Endodermal cell (in vitro differentiated cells): ENCODE results near the gene ACOX2. TPM values are rescaled to one million over a fixed set of nuclear protein-coding genes. Genes with fewer than 3 reads are reported as not detected.
A peak's percentile ranks its signal among the peaks of the same experiment; 100 is the strongest.

Source experiments
- DNase-seq: peaks from one replicate; pipeline ENCODE4 v3.0.0-alpha.2; 2017
- H3K27ac ChIP-seq: 2 replicates; pipeline ENCODE4 v1.5.1; 2013; ENCODE audit warnings: mild to moderate bottlenecking, low read depth, low read length, moderate library complexity
- H3K27me3 ChIP-seq: 2 replicates; pipeline ENCODE4 v1.6.1; 2013; ENCODE audit warnings: mild to moderate bottlenecking, low read length, moderate library complexity; ENCODE audit not compliant: insufficient read depth, control insufficient read depth, poor library complexity, severe bottlenecking
- H3K36me3 ChIP-seq: 2 replicates; pipeline ENCODE4 v1.7.0; 2013; ENCODE audit warnings: mild to moderate bottlenecking, low read length, moderate library complexity; ENCODE audit not compliant: control insufficient read depth, insufficient read depth
- H3K4me1 ChIP-seq: one replicate; pipeline ENCODE4 v1.7.0; 2013; ENCODE audit warnings: low read length; ENCODE audit not compliant: control insufficient read depth, insufficient read depth
- H3K4me3 ChIP-seq: 2 replicates; pipeline ENCODE4 v1.5.1; 2013; ENCODE audit warnings: mild to moderate bottlenecking, low read length, moderate library complexity
- H3K9ac ChIP-seq: 2 replicates; pipeline ENCODE4 v1.6.1; 2013; ENCODE audit warnings: mild to moderate bottlenecking, low read length, moderate library complexity; ENCODE audit not compliant: poor library complexity, severe bottlenecking; ENCODE audit errors: extremely low read depth
- H3K9me3 ChIP-seq: 2 replicates; pipeline ENCODE4 v1.6.1; 2013; ENCODE audit warnings: mild to moderate bottlenecking, low read length, moderate library complexity; ENCODE audit not compliant: control insufficient read depth
- H3K27ac Mint-ChIP-seq: 2 replicates; pipeline ENCODE4 v1.8.0; 2020; ENCODE audit warnings: mixed read lengths
- H3K27me3 Mint-ChIP-seq: 2 replicates; pipeline ENCODE4 v1.8.0; 2021; ENCODE audit warnings: mild to moderate bottlenecking, mixed read lengths; ENCODE audit not compliant: insufficient read depth
- H3K36me3 Mint-ChIP-seq: 2 replicates; pipeline ENCODE4 v1.8.0; 2020; ENCODE audit warnings: low read depth, mixed read lengths
- H3K4me1 Mint-ChIP-seq: 2 replicates; pipeline ENCODE4 v1.8.0; 2020; ENCODE audit warnings: mixed read lengths
- H3K4me3 Mint-ChIP-seq: 2 replicates; pipeline ENCODE4 v1.8.0; 2020; ENCODE audit warnings: mild to moderate bottlenecking, moderate library complexity, mixed read lengths
- H3K9me3 Mint-ChIP-seq: 2 replicates; pipeline ENCODE4 v1.8.0; 2020; ENCODE audit warnings: mild to moderate bottlenecking, mixed read lengths
- WGBS, 2 experiments: methylation state at CpG; one replicate each; pipeline versions ENCODE4 v1.1.5 to v1.1.7; 2013; ENCODE audit warnings: missing lambda C conversion rate in 2 of 2, mixed read lengths in 1 of 2; ENCODE audit not compliant: insufficient coverage in 1 of 2, insufficient read length in 1 of 2; 5-methylcytosine and 5-hydroxymethylcytosine counted together
- total RNA-seq, 2 donors: library from RNA; stranded (reverse); fragmentation: NEBNext Ultra II Directional in 1 of 2; extraction: Animal tissue kit (Norgen Biotek cat#: 25700) in 1 of 2; gene quantifications; 2 replicates in 1 of 2; 3 replicates in 1 of 2; pipeline ENCODE4 v1.2.1, GENCODE V29; 2021
- TF ChIP-seq, protein P1 (sequence below): fragments of 200-600 bp; sonication (generic); conservative IDR thresholded peaks from 2 replicates; pipeline ENCODE4 v1.5.0; 2021; ENCODE audit warnings: antibody characterized with exemption, mild to moderate bottlenecking

ACOX2 gene
- total RNA-seq, 2 donors from 2014 or later: 6.6 to 9.8 TPM

DNA sequence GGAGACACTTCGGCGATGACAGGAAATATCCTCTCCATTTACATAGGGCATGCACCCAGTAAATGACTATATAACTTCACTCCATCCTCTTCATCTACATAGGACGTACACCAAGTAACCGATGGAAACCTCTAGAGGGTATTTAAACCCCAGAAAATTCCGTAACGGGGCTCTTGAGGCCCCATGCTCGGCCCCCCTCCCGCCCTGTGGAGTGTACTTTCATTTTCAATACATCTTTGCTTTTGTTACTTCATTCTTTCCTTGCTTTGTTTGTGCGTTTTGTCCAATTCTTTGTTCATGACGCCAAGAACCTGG lies 47.7 kb upstream of the ACOX2 start:
- no peaks in the 10 kb centered on the region for H3K9me3 ChIP-seq
- WGBS, 2 experiments: 69 to 81% methylated on average over 8 to 10 of the region's 10 CpGs
- TF ChIP-seq, protein P1, sequence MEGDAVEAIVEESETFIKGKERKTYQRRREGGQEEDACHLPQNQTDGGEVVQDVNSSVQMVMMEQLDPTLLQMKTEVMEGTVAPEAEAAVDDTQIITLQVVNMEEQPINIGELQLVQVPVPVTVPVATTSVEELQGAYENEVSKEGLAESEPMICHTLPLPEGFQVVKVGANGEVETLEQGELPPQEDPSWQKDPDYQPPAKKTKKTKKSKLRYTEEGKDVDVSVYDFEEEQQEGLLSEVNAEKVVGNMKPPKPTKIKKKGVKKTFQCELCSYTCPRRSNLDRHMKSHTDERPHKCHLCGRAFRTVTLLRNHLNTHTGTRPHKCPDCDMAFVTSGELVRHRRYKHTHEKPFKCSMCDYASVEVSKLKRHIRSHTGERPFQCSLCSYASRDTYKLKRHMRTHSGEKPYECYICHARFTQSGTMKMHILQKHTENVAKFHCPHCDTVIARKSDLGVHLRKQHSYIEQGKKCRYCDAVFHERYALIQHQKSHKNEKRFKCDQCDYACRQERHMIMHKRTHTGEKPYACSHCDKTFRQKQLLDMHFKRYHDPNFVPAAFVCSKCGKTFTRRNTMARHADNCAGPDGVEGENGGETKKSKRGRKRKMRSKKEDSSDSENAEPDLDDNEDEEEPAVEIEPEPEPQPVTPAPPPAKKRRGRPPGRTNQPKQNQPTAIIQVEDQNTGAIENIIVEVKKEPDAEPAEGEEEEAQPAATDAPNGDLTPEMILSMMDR: no peak
- H3K36me3 ChIP-seq: no peaks in the 10 kb centered on the region
- Mint-ChIP-seq H3K9me3 (no peaks in the 10 kb centered on the region), H3K27me3 (peaks cover 66% of the 10 kb centered on the region), H3K4me3 (peak overlapping the region; percentile 50), H3K4me1 (peaks cover 19% of the 10 kb centered on the region), H3K36me3 (no peaks in the 10 kb centered on the region), H3K27ac (no peak overlapping the region)
- H3K27ac ChIP-seq: no peak overlapping the region
- peaks cover 57% of the 10 kb centered on the region for H3K27me3 ChIP-seq
- H3K9ac ChIP-seq: no peak overlapping the region
- peak overlapping the region; percentile 69 for H3K4me3 ChIP-seq
- no peak for DNase-seq
- peaks cover 6% of the 10 kb centered on the region for H3K4me1 ChIP-seq

DNA sequence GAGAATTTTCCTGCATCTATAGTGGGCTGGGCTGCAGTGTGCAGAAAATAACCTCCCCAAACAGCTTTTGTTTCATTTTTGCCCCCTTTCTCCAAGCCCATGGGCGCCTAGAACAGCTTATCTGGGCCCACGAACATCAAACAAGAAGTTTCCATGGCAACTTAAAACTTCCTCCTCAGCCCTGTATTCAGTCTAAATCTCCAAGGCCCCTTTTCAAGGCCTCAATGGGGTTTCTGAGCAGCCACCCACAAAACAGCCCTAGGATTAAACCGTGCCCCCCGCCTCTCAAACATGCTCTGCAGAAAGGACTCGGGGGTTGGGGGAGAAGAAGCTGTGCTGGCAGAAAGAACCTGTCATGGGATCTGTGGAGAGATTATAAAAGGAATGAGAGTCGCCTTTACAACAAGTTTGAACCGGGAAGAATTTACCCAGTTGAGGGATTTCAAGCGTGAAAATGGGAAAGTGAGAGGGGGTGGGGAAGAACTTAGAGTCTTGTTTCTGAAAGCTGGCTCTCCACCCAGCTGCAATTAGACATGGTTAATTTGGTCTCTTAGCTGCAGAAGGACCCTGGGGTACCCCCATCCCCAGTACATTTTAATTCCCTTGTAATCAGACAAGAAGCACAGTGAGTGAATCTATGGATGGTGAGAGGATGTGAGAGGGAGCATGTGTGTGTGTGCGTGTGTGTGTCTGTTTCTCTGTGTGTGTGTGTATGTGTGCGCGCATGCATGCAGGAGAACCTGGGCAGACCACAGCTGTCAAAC lies 44.5 kb upstream of the ACOX2 start:
- TF ChIP-seq, protein P1: no peak
- Histone ChIP-seq H3K36me3 (no peaks in the 10 kb centered on the region), H3K9ac (no peak overlapping the region), H3K27ac (peak overlapping the region; percentile 90), H3K4me1 (peaks cover 6% of the 10 kb centered on the region), H3K9me3 (no peaks in the 10 kb centered on the region), H3K27me3 (peaks cover 36% of the 10 kb centered on the region), H3K4me3 (no peak overlapping the region)
- peak; percentile 70 for DNase-seq
- no peaks in the 10 kb centered on the region for H3K9me3 Mint-ChIP-seq
- H3K27me3 Mint-ChIP-seq: peaks cover 53% of the 10 kb centered on the region
- H3K27ac Mint-ChIP-seq: no peak overlapping the region
- H3K4me1 Mint-ChIP-seq: peaks cover 27% of the 10 kb centered on the region
- no peak overlapping the region for H3K4me3 Mint-ChIP-seq
- no peaks in the 10 kb centered on the region for H3K36me3 Mint-ChIP-seq
- WGBS, 2 experiments: 37 to 46% methylated on average over 9 to 11 of the region's 11 CpGs

DNA sequence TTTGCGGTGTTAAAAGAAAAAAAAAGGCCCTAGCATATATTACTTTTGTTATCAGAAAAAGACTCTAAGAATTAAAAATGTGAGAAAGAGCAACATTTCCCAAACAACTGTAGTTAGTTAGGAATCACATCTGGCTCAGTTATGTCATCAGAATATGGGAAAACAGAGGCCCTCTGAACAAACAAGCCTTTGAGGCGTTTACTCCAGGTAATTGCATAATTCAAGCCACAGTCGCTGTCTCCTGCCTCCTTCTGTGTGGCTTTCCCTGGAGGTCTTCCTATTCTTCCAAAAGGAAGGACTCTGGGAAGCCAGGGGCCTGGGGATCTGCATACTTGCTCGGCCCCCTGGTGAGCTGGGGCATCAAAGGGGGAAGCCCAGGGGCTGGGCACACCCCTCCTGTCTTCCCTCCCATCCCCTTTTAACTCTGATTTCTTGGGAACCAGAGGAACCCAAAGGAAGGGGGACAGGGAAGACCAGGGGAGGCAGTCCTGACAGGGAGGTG lies 43.9 kb upstream of the ACOX2 start:
- Histone ChIP-seq H3K4me3 (no peak overlapping the region), H3K4me1 (peaks cover 6% of the 10 kb centered on the region), H3K36me3 (no peaks in the 10 kb centered on the region), H3K27ac (peak overlapping the region; percentile 90), H3K9me3 (no peaks in the 10 kb centered on the region), H3K9ac (no peak overlapping the region), H3K27me3 (peaks cover 33% of the 10 kb centered on the region)
- H3K4me1 Mint-ChIP-seq: peaks cover 22% of the 10 kb centered on the region
- TF ChIP-seq, protein P1: no peak
- H3K9me3 Mint-ChIP-seq: no peaks in the 10 kb centered on the region
- 40 to 47% methylated on average over 1 to 4 of the region's 4 CpGs for WGBS, 2 experiments
- H3K36me3 Mint-ChIP-seq: no peaks in the 10 kb centered on the region
- no peak overlapping the region for H3K27ac Mint-ChIP-seq
- DNase-seq: peak; percentile 78
- peaks cover 51% of the 10 kb centered on the region for H3K27me3 Mint-ChIP-seq
- H3K4me3 Mint-ChIP-seq: no peak overlapping the region
